Chondrocyte (in vitro differentiated cells): ENCODE data around the gene DEAF1. TPM values are rescaled to one million over a fixed set of nuclear protein-coding genes. Genes with fewer than 3 reads are reported as not detected.

ENCODE experiments used
- DNase-seq: peaks from one replicate; pipeline ENCODE4 v3.0.0; 2021; ENCODE audit warnings: mixed read lengths, low spot score
- H3K27ac Mint-ChIP-seq: one replicate; pipeline ENCODE4 v1.8.0; 2021; ENCODE audit warnings: mild to moderate bottlenecking, moderate library complexity, mixed read lengths; ENCODE audit not compliant: unreplicated experiment
- H3K27me3 Mint-ChIP-seq: 2 replicates; pipeline ENCODE4 v1.8.0; 2021; ENCODE audit warnings: low read depth, mixed read lengths
- H3K36me3 Mint-ChIP-seq: 2 replicates; pipeline ENCODE4 v1.8.0; 2021; ENCODE audit warnings: low read depth, mixed read lengths
- H3K4me1 Mint-ChIP-seq: 2 replicates; pipeline ENCODE4 v1.8.0; 2021; ENCODE audit warnings: low read depth, mild to moderate bottlenecking, mixed read lengths
- H3K4me3 Mint-ChIP-seq: one replicate; pipeline ENCODE4 v1.8.0; 2021; ENCODE audit warnings: mild to moderate bottlenecking, moderate library complexity, mixed read lengths; ENCODE audit not compliant: unreplicated experiment
- H3K9me3 Mint-ChIP-seq: 2 replicates; pipeline ENCODE4 v1.8.0; 2021; ENCODE audit warnings: low read depth, mixed read lengths
- CTCF ChIP-seq: fragments of 200-600 bp; sonication (generic); IDR thresholded peaks from 2 replicates; pipeline ENCODE4 v1.5.0; 2021; ENCODE audit warnings: antibody characterized with exemption, mild to moderate bottlenecking, moderate library complexity
- total RNA-seq: library from RNA; stranded (reverse); gene quantifications from 3 replicates; pipeline ENCODE4 v1.2.1, GENCODE V29; 2021

Gene DEAF1
- total RNA-seq, 1 donor from 2014 or later = 67.6 TPM

- TF ChIP-seq CTCF = no peak
- H3K36me3 Mint-ChIP-seq = no peaks in the 10 kb centered on the region
- H3K27me3 Mint-ChIP-seq = no peaks in the 10 kb centered on the region
- no peak overlapping the region for H3K4me3 Mint-ChIP-seq
- H3K27ac Mint-ChIP-seq = no peak overlapping the region
- H3K9me3 Mint-ChIP-seq = no peaks in the 10 kb centered on the region
- no peak for DNase-seq
- peaks cover 14% of the 10 kb centered on the region for H3K4me1 Mint-ChIP-seq
Measured at GRCh38 chr11:617199-617911, 77.7 kb downstream of the DEAF1 start.

GRCh38 chr11:616320-617198, 78.5 kb downstream of the DEAF1 start:
- peak overlapping the region; percentile 80 for H3K4me3 Mint-ChIP-seq
- no peak overlapping the region for H3K27ac Mint-ChIP-seq

GRCh38 chr11:615504-616319, 79.3 kb downstream of the DEAF1 start, which contains the start of gene IRF7:
TSS of gene IRF7 (minus strand) at chr11:615950. CDS start at chr11:615364, 586 bp downstream.
- Mint-ChIP-seq H3K4me3 (peak within 1 kb of the TSS; percentile 80), H3K9me3 (no peaks in the 10 kb centered on the region), H3K36me3 (peaks cover 6% of the 10 kb centered on the region), H3K27me3 (no peaks in the 10 kb centered on the region), H3K4me1 (peaks cover 14% of the 10 kb centered on the region), H3K27ac (peak within 1 kb of the TSS; percentile 92)
- TF ChIP-seq CTCF = no peak
- DNase-seq = no peak

More at GRCh38 chr11:616320-617198, 78.5 kb downstream of the DEAF1 start:
- TF ChIP-seq CTCF = no peak
- Mint-ChIP-seq H3K36me3 (peaks cover 4% of the 10 kb centered on the region), H3K27me3 (no peaks in the 10 kb centered on the region), H3K4me1 (peaks cover 14% of the 10 kb centered on the region), H3K9me3 (no peaks in the 10 kb centered on the region)
- no peak for DNase-seq

GRCh38 chr11:614623-615503, 80.2 kb downstream of the DEAF1 start:
- H3K36me3 Mint-ChIP-seq = peaks cover 7% of the 10 kb centered on the region
- no peaks in the 10 kb centered on the region for H3K27me3 Mint-ChIP-seq
- peaks cover 14% of the 10 kb centered on the region for H3K4me1 Mint-ChIP-seq
- no peak for DNase-seq
- no peak for TF ChIP-seq CTCF
- peak overlapping the region; percentile 92 for H3K27ac Mint-ChIP-seq
- H3K4me3 Mint-ChIP-seq = peak overlapping the region; percentile 80
- H3K9me3 Mint-ChIP-seq = no peaks in the 10 kb centered on the region
